IgD-negative memory B cell (primary cell): Measurements from ENCODE around the gene FBLN5. TPM values are rescaled to one million over a fixed set of nuclear protein-coding genes. Genes with fewer than 3 reads are reported as not detected.
"Not testable (repeated sequence)": the region's sequence is repeated elsewhere in the genome, so short reads cannot be mapped to it uniquely, and the experiment has no call there.

Experiments
- H3K27ac Mint-ChIP-seq, 3 donors: one replicate each; pipeline ENCODE4 v1.8.0; 2020 to 2022; ENCODE audit warnings: mild to moderate bottlenecking in 3 of 3, mixed read lengths in 3 of 3, moderate library complexity in 1 of 3
- H3K27me3 Mint-ChIP-seq: one replicate; pipeline ENCODE4 v1.8.0; 2021; ENCODE audit warnings: mixed read lengths
- H3K36me3 Mint-ChIP-seq: one replicate; pipeline ENCODE4 v1.8.0; 2020; ENCODE audit warnings: mild to moderate bottlenecking, mixed read lengths
- H3K4me1 Mint-ChIP-seq, 3 donors: one replicate each; pipeline ENCODE4 v1.8.0; 2020 to 2022; ENCODE audit warnings: mixed read lengths in 3 of 3, mild to moderate bottlenecking in 1 of 3
- H3K4me3 Mint-ChIP-seq, 4 donors: one replicate each; pipeline ENCODE4 v1.8.0; 2020 to 2022; ENCODE audit warnings: mild to moderate bottlenecking in 4 of 4, mixed read lengths in 4 of 4, moderate library complexity in 3 of 4
- H3K9me3 Mint-ChIP-seq, 3 donors: one replicate each; pipeline ENCODE4 v1.8.0; 2020 to 2021; ENCODE audit warnings: mixed read lengths in 3 of 3, mild to moderate bottlenecking in 1 of 3
- polyA plus RNA-seq: library from polyadenylated mRNA; unstranded; fragments of 300-500 nt; fragmentation: Illumina TruSeq; gene quantifications from one replicate; pipeline ENCODE4 v1.2.3, GENCODE V29; 2021

FBLN5 gene
- polyA plus RNA-seq, 1 donor from 2014 or later: 4.2 TPM

- Mint-ChIP-seq H3K4me1 (peaks cover 0 to 1% (median 0%) of the 10 kb centered on the region in 3 donors), H3K36me3 (peaks cover 1% of the 10 kb centered on the region), H3K27ac (no peak overlapping the region), H3K27me3 (peaks cover 6% of the 10 kb centered on the region), H3K4me3 (no peak overlapping the region), H3K9me3 (peaks cover 0 to 2% (median 0%) of the 10 kb centered on the region in 3 donors)
Measured at GRCh38 chr14:91904483-91904882, 43.0 kb downstream of the FBLN5 start.

- peaks cover 0 to under 1% (median 0%) of the 10 kb centered on the region in 3 donors for H3K4me1 Mint-ChIP-seq
- H3K36me3 Mint-ChIP-seq: peaks cover 1% of the 10 kb centered on the region
- H3K27ac Mint-ChIP-seq: no peak overlapping the region
- peaks cover 0 to 2% (median 0%) of the 10 kb centered on the region in 3 donors for H3K9me3 Mint-ChIP-seq
- no peak overlapping the region for H3K4me3 Mint-ChIP-seq
- H3K27me3 Mint-ChIP-seq: peaks cover 6% of the 10 kb centered on the region
Measured at GRCh38 chr14:91903070-91903469, 44.4 kb downstream of the FBLN5 start.

DNA sequence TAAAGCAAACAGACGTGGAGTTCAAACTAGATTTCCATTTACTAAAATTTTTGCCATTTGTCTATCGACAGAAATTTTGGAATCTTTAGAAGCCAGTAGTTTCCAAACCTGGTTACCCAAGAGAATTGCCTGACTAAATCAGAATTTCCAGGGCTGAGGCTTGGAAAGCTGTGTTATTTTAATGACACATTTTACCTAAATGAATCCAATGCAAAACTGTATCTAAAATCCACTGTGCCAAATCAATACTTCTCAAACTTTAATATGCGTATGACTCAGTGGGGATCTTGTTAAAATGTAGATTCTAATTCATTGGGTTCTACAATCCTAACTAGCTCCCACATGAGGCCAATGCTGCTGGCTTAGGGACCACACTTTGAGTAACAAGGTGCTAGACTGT, 45.2 kb downstream of the FBLN5 start:
- H3K4me1 Mint-ChIP-seq: no peaks in the 10 kb centered on the region
- H3K36me3 Mint-ChIP-seq: peaks cover 1% of the 10 kb centered on the region
- peaks cover 0 to 2% (median 0%) of the 10 kb centered on the region in 3 donors for H3K9me3 Mint-ChIP-seq
- peaks cover 6% of the 10 kb centered on the region for H3K27me3 Mint-ChIP-seq
- H3K27ac Mint-ChIP-seq: no peak overlapping the region
- no peak overlapping the region for H3K4me3 Mint-ChIP-seq

- Mint-ChIP-seq H3K36me3 (peaks cover 4% of the 10 kb centered on the region), H3K9me3 (no peaks in the 10 kb centered on the region), H3K4me3 (no peak overlapping the region), H3K27me3 (peaks cover 7% of the 10 kb centered on the region), H3K27ac (no peak overlapping the region), H3K4me1 (no peaks in the 10 kb centered on the region)
Measured at GRCh38 chr14:91901449-91902226, 45.9 kb downstream of the FBLN5 start.

GRCh38 chr14:91899806-91900205, 47.7 kb downstream of the FBLN5 start:
- Mint-ChIP-seq H3K36me3 (peaks cover 6% of the 10 kb centered on the region), H3K27me3 (peaks cover 7% of the 10 kb centered on the region), H3K4me3 (no peak overlapping the region), H3K4me1 (peaks cover 0 to 4% (median 1%) of the 10 kb centered on the region in 3 donors), H3K27ac (no peak overlapping the region), H3K9me3 (peaks cover 0 to 2% (median 0%) of the 10 kb centered on the region in 3 donors)

DNA sequence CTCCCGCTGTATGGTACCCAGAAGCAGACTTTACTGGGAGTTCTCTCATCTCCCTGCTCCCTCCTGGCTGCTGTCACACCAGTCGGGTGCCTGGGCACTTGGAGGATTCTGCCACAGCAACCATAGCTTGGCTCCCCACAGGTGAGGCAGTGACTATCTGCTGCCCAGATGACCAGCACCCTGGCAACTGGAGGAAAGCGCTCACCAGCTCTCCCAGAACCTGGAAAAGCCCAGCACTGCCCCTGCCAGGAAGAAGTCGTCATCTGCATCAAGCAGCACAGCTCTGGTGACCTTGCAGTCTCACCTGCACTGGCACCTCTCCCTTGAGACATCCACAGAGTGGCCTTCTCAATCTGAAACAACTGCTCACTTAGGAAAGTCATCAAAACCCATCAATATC, 48.3 kb downstream of the FBLN5 start:
- H3K4me1 Mint-ChIP-seq: peaks cover 0 to 4% (median 1%) of the 10 kb centered on the region in 3 donors
- peaks cover 6% of the 10 kb centered on the region for H3K36me3 Mint-ChIP-seq
- peaks cover 7% of the 10 kb centered on the region for H3K27me3 Mint-ChIP-seq
- H3K4me3 Mint-ChIP-seq: no peak overlapping the region
- H3K9me3 Mint-ChIP-seq: peaks cover 0 to 2% (median 0%) of the 10 kb centered on the region in 3 donors
- no peak overlapping the region for H3K27ac Mint-ChIP-seq

- Mint-ChIP-seq H3K4me3 (no peak overlapping the region), H3K4me1 (peaks cover 0 to 4% (median 1%) of the 10 kb centered on the region in 3 donors), H3K9me3 (peaks cover 0 to 2% (median 0%) of the 10 kb centered on the region in 3 donors), H3K27ac (no peak overlapping the region), H3K36me3 (peaks cover 5% of the 10 kb centered on the region), H3K27me3 (peaks cover 7% of the 10 kb centered on the region)
Measured at GRCh38 chr14:91898372-91898771, 49.1 kb downstream of the FBLN5 start.

DNA sequence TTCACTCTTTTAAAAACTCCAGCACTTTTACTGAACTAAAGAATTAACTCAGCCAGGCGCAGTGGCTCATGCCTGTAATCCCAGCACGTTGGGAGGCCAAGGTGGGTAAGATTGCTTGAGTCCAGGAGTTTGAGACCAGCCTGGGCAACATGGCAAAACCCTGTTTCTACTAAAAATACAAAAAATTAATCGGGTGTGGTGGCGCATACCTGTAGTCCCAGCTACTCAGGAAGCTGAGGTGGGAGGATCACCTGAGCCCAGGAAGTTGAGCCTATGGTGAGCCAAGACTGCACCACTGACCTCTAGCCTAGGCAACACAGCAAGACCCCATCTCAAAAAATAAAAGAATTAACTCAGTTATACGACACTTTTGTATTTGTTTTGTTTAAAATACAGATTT, 49.8 kb downstream of the FBLN5 start:
- H3K4me3 Mint-ChIP-seq, H3K9me3 Mint-ChIP-seq, H3K36me3 Mint-ChIP-seq, H3K4me1 Mint-ChIP-seq, H3K27ac Mint-ChIP-seq, H3K27me3 Mint-ChIP-seq: not testable (repeated sequence)

DNA sequence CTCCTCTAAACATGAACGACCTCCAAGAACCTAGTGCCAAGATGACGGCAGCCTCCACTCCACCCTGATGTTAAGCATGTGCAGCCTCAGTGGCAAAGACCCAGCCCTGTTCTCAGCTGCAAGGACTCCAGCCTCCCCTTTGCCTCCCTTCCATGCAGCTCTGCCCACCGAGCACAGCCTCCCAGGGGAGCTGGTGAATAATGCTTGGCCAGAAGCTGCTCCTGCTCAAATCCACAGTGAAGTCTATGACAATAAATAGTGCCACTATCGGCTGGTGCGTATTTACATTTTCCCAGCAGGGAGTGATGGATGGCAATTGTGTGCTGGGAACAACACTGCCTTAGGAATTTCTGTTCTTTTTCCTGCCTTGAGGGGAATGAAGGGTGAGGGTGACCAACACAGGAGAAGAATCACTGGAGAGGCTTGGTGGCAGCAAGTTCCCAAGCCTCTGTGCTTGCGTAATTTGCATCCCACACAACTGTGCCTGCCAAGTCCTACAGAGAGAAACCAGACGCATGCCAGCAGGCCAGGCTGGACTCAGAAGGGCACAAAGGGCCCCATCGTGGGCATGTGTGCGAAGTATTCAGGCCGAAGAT, 50.3 kb downstream of the FBLN5 start:
- Mint-ChIP-seq H3K27me3 (peaks cover 7% of the 10 kb centered on the region), H3K27ac (no peak overlapping the region), H3K36me3 (peaks cover 5% of the 10 kb centered on the region), H3K4me3 (no peak overlapping the region), H3K9me3 (peaks cover 0 to 2% (median 0%) of the 10 kb centered on the region in 3 donors), H3K4me1 (peaks cover 0 to 6% (median 1%) of the 10 kb centered on the region in 3 donors)

- peaks cover 0 to 6% (median 1%) of the 10 kb centered on the region in 3 donors for H3K4me1 Mint-ChIP-seq
- peaks cover 5% of the 10 kb centered on the region for H3K36me3 Mint-ChIP-seq
- peak overlapping the region in 1 of 4 donors; percentile 44 for H3K4me3 Mint-ChIP-seq
- H3K27ac Mint-ChIP-seq: no peak overlapping the region
- H3K27me3 Mint-ChIP-seq: peaks cover 7% of the 10 kb centered on the region
- peaks cover 0 to 2% (median 0%) of the 10 kb centered on the region in 3 donors for H3K9me3 Mint-ChIP-seq
Measured at GRCh38 chr14:91896419-91896818, 51.1 kb downstream of the FBLN5 start.

DNA sequence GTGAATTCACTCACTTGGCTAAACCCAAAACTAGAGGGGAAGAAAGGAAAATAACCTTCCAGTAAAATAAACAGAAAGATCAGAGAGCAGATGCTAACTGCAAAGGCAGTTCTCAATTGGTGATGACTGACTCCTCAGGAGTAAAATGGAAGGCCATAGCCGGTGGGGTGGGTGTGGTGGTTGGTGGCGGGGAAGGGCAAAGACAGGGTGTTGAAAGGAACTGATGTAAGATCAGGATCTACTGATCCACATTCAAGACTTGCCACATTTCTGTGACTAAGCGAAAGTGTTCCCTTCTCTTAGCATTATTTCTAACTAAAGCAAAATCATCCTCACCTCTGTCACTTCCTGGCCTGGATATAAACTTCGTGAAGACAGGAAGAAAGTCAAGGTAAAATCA, 53.8 kb downstream of the FBLN5 start:
- H3K4me3 Mint-ChIP-seq: no peak overlapping the region

GRCh38 chr14:91893007-91893406, 54.5 kb downstream of the FBLN5 start:
- H3K9me3 Mint-ChIP-seq: peaks cover 0 to 2% (median 0%) of the 10 kb centered on the region in 3 donors
- no peak overlapping the region for H3K4me3 Mint-ChIP-seq
- no peak overlapping the region for H3K27ac Mint-ChIP-seq
- peaks cover 7% of the 10 kb centered on the region for H3K27me3 Mint-ChIP-seq
- peaks cover 0 to 8% (median 1%) of the 10 kb centered on the region in 3 donors for H3K4me1 Mint-ChIP-seq
- peaks cover 5% of the 10 kb centered on the region for H3K36me3 Mint-ChIP-seq

More for the DNA sequence above, 53.8 kb downstream of the FBLN5 start:
- H3K27ac Mint-ChIP-seq: no peak overlapping the region
- peaks cover 5% of the 10 kb centered on the region for H3K36me3 Mint-ChIP-seq
- peaks cover 7% of the 10 kb centered on the region for H3K27me3 Mint-ChIP-seq
- H3K9me3 Mint-ChIP-seq: peaks cover 0 to 2% (median 0%) of the 10 kb centered on the region in 3 donors
- H3K4me1 Mint-ChIP-seq: peaks cover 0 to 8% (median 1%) of the 10 kb centered on the region in 3 donors

- Mint-ChIP-seq H3K27ac (no peak overlapping the region), H3K4me1 (peaks cover 0 to 8% (median 1%) of the 10 kb centered on the region in 3 donors), H3K9me3 (peaks cover 0 to 2% (median 0%) of the 10 kb centered on the region in 3 donors), H3K36me3 (peaks cover 2% of the 10 kb centered on the region), H3K4me3 (no peak overlapping the region), H3K27me3 (peaks cover 3% of the 10 kb centered on the region)
Measured at GRCh38 chr14:91891721-91892220, 55.7 kb downstream of the FBLN5 start.

DNA sequence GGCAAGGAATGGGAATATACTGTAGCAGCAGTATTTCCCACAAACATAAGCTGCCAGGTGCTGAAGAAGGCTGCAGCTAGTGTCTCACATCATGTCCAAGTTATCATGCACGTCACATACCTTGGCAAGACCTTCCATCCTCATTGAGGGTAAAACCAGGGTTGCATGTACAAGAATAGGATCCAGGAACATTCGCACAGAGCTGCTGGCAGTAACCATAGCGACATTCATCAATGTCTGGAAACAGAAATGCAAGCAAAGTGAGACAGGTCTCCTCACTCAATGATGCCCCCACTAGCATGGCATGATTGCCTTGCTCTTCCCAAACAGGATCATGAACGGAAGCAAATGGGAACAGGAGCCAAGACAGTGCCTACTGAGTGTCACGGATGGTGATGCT, 56.4 kb downstream of the FBLN5 start:
- Mint-ChIP-seq H3K36me3 (no peaks in the 10 kb centered on the region), H3K27me3 (peaks cover 3% of the 10 kb centered on the region), H3K9me3 (peaks cover 0 to 2% (median 0%) of the 10 kb centered on the region in 3 donors), H3K27ac (no peak overlapping the region), H3K4me1 (peaks cover 0 to 6% (median 0%) of the 10 kb centered on the region in 3 donors), H3K4me3 (no peak overlapping the region)

DNA sequence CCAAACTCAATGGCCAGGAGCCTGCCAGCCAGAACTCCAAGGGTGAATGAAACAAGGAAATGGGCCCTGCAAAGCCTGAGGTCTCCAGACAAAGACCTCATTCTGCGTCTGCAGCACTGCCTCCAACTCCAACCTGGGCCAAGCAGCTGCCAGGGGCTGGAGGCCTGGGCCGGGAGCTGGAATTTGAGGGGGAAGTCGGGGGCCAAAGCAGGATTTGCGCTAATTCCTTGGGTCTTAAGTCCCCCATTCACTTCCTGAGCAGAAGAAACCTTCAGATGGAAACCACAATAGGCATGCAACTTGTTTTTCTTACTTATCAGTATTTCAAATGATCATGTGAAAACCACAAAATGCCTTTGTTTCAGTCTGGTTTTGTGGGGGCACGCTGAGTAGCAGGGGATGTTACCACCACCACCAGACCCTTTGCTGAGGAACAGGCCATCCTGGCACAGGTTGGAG, 57.2 kb downstream of the FBLN5 start:
- Mint-ChIP-seq H3K4me3 (no peak overlapping the region), H3K4me1 (peaks cover 0 to 4% (median 0%) of the 10 kb centered on the region in 3 donors), H3K9me3 (no peaks in the 10 kb centered on the region), H3K27ac (no peak overlapping the region), H3K36me3 (no peaks in the 10 kb centered on the region), H3K27me3 (no peaks in the 10 kb centered on the region)
